Measurements from ENCODE around the gene SEMA4D.

The SEMA4D gene

DNA sequence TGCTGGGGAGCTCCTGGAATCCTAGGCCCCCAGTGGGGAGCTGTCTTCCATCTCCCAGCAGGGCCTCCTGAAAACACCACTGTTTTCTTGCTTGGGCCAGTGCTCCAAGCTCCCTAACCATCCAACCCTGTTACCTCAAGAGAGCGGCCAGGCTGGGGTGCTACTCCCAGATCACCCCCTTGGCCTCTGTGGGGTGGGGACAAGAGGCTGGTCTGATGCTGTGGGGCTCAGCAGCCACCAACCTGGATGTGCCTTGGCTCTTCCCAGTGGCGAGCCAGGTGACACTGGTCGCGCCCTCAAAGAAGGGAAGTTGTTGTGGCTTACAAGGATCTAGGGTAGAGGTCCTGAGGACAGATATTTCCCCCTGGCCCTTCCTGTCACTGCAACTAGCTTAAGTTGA lies 130.6 kb downstream of the SEMA4D start:
- no peak overlapping the region for H3K4me3 ChIP-seq (replicated peaks; ENCODE audit: low read depth, low read length)
- TF ChIP-seq, protein P1, sequence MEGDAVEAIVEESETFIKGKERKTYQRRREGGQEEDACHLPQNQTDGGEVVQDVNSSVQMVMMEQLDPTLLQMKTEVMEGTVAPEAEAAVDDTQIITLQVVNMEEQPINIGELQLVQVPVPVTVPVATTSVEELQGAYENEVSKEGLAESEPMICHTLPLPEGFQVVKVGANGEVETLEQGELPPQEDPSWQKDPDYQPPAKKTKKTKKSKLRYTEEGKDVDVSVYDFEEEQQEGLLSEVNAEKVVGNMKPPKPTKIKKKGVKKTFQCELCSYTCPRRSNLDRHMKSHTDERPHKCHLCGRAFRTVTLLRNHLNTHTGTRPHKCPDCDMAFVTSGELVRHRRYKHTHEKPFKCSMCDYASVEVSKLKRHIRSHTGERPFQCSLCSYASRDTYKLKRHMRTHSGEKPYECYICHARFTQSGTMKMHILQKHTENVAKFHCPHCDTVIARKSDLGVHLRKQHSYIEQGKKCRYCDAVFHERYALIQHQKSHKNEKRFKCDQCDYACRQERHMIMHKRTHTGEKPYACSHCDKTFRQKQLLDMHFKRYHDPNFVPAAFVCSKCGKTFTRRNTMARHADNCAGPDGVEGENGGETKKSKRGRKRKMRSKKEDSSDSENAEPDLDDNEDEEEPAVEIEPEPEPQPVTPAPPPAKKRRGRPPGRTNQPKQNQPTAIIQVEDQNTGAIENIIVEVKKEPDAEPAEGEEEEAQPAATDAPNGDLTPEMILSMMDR (IDR thresholded peaks at IDR 0.05; ENCODE audit: low read depth, low read length, missing control alignments), result no peak
- no peak for DNase-seq (ENCODE audit: extremely low read depth, low read depth)

DNA sequence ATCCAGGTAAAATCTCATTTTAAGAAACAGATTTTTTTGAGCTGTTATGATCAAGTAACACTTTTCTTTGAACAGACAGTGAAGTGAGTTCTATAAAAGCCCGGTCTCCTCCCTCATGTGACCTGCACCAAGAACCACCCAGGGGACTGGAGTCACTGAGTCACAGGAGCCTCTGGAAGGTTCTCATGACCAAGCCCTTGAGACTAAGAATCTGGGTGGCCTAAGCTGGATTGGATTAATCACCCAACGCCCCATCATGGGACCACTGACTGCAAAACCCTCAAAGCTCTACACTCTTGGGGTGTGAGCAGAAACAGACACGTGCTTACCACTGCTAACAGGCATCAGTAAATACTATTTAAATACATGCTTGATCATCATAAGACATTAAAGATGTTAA lies 131.2 kb downstream of the SEMA4D start:
- no peak overlapping the region for H3K4me3 ChIP-seq (replicated peaks; ENCODE audit: low read depth, low read length)
- no peak for DNase-seq (ENCODE audit: extremely low read depth, low read depth)
- TF ChIP-seq, protein P1 (IDR thresholded peaks at IDR 0.05; ENCODE audit: low read depth, low read length, missing control alignments), result no peak

DNA sequence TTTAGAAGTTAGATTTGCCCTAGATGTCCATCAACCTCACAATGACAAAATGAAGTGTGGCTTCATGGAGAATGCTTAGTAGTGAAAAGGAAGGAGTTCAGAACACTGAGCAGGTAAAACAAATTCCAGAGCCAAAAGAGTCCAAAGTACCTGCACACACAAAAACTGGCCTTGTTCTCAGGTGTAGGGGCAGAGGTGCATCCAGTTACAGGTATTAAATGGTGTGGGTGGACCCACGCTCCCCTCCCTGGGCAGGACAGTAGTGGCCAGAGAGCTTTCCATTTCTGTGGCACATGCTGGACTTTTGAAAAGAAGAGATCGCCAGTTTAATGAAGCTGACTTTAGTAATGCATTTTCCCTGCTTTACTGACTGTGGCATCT lies 132.4 kb downstream of the SEMA4D start:
- DNase-seq (ENCODE audit: extremely low read depth, low read depth), result no peak
- H3K4me3 ChIP-seq (replicated peaks; ENCODE audit: low read depth, low read length), result no peak overlapping the region
- TF ChIP-seq, protein P1 (IDR thresholded peaks at IDR 0.05; ENCODE audit: low read depth, low read length, missing control alignments), result no peak

DNA sequence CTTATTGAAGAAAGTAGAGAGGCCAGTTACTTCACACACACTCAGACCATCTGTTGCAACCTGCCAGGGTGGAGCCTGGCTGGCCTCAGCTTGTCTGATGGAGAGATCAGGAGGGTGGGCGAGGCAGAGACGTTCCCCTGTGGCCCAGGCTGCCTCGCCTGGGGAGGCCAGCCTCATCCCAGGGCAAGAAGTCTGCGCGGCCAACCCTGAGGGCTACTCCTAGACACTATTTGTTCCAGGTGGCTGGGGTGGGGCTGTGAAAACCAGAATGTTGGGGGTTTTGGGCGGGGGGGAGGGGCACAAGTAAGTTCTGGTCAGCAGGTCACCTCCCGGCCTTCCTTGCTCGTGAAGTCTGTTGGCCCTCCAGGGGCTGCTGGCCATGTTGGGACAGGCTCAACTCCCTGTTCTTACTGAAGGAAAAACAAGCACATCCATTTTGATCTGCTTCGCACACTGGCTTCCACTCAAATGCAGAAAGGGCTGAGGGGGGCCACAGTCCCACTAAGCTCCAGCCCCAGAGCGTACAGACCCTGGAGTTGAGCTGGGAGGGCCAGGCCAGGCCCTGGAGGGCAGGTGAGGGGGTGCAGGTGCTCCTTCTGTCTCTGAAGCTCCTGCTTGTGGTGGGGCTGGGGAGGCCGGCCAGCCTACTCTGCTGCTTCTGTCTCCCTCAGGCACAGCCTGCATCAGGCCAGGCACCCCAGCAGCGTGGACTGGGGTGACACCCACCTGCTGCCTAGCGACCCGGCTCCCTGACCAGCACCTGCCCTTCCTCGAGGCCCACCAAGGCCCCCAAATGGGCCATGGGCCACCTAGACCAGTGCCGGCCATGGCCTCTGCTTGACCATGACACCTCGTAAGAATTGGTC lies 133.0 kb downstream of the SEMA4D start:
- TF ChIP-seq, protein P1 (IDR thresholded peaks at IDR 0.05; ENCODE audit: low read depth, low read length, missing control alignments), result no peak
- DNase-seq (ENCODE audit: extremely low read depth, low read depth), result no peak
- H3K4me3 ChIP-seq (replicated peaks; ENCODE audit: low read depth, low read length), result no peak overlapping the region

DNA sequence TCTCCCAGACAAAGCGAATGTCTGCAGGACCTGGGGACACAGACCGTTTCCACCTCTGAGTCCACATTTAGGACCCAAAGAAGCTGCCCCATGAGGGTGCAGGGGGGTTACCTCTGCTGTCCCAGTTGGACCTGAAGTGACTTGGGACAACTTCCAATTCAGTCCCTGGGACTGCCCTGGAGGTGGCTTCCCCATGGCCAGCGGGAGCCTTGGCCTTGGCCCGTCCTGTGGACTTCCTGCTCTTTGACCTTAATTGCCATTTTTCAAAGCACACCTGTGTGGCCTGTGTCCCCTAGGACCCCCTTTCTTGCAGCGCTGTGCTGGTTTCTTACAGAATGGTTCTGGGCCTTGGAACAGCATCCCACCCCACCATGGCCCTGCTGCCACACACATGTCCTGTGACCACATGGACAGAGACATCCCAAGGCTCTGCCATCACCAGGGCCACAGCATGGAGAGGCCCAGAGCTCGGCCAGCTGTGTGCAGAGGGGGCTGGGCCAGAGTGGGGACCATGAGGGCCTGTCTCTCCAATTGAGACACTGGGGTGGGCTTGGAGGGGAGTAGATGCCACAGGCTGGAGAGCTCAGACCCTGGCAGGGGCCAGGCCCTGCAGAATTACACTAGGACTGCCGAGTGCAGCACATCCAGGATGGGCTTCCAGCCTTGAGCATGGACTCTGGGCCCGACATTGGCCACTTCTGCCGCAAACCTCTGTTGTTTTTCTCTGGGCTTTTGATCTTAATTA lies 133.8 kb downstream of the SEMA4D start:
- DNase-seq (ENCODE audit: extremely low read depth, low read depth), result no peak
- H3K4me3 ChIP-seq (replicated peaks; ENCODE audit: low read depth, low read length), result no peak overlapping the region
- TF ChIP-seq, protein P1 (IDR thresholded peaks at IDR 0.05; ENCODE audit: low read depth, low read length, missing control alignments), result no peak

DNA sequence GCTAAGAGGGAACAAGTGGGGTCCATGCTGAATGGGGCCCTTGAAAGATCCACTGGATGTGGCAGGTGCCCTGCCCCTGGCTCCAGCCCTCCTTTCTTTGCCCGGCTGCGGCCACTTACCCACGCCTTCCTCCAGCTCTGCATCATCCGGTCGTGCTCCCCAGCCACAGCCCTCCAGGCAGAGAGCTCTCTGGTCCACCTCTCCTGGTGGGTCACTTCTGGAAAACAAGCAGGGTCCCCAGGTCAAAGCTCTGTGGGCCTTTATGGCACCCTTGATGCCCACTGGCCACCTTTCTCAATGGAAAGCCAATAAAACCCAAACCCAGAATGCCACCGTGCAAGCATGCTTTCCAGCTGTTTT lies 134.6 kb downstream of the SEMA4D start:
- TF ChIP-seq, protein P1 (IDR thresholded peaks at IDR 0.05; ENCODE audit: low read depth, low read length, missing control alignments), result no peak
- no peak for DNase-seq (ENCODE audit: extremely low read depth, low read depth)
- H3K4me3 ChIP-seq (replicated peaks; ENCODE audit: low read depth, low read length), result no peak overlapping the region
